GM10248 (cell line): Measurements from ENCODE around the gene HK1.
A peak's percentile ranks its signal among the peaks of the same experiment; 100 is the strongest.
"Not testable (repeated sequence)": the region's sequence is repeated elsewhere in the genome, so short reads cannot be mapped to it uniquely, and the experiment has no call there.

Experiments used
- CTCF ChIA-PET: fragments of 300-600 bp; sonication (Branson Sonifier 250); formaldehyde crosslinking; extraction: SDS; loops from one replicate; lab custom pipeline; 2021; ENCODE audit warnings: antibody characterized with exemption; lab: Yijun Ruan, JAX
- POLR2A ChIA-PET: fragments of 350-650 bp; sonication (Branson Sonifier 250); formaldehyde crosslinking; extraction: SDS; loops from one replicate; lab custom pipeline; 2020; ENCODE audit warnings: antibody characterized with exemption; lab: Yijun Ruan, JAX
- DNase-seq: peaks from one replicate; pipeline ENCODE4 v3.0.0; 2012; ENCODE audit errors: extremely low spot score
- CTCF ChIP-seq: IDR thresholded peaks from 2 replicates; pipeline ENCODE4 v1.5.1; 2012; ENCODE audit warnings: mild to moderate bottlenecking, low read depth; ENCODE audit errors: extremely low read depth, missing control alignments, control extremely low read depth

The HK1 gene

GRCh38 chr10:69446650-69447151 lies 168.4 kb downstream of the HK1 start:
- ChIA-PET POLR2A (no interaction called here), CTCF (interaction anchor here (0.9 to 6.5 kb wide), 15 partner anchors 9 to 192 kb away, joined by 3 to 29 read pairs (median 5); no protein-coding TSS in a partner anchor)
- no peak for TF ChIP-seq CTCF
- no peak for DNase-seq

DNA sequence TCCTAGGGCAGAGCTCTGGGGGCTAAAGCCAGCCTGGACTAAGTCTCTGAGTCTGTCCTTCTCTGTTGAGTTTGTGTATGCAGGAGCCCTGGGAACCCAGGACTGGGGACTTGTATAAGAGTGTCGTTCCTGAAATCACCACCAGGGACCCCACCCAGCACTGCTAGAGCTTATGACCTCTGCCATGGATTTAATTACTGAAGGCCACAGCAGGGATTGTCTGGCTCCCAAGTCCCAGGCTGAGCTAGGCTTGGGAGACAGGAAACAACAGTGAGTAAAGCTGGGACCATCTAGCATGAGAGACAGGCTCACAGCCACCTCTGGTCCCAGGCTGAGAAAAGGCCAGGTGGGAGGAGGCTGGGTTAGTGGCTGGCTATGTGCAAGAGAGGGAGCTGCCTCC lies 171.5 kb downstream of the HK1 start:
- peak; percentile 24 for TF ChIP-seq CTCF
- POLR2A ChIA-PET, result no interaction called here
- CTCF ChIA-PET, result interaction anchor here (0.8 to 6.5 kb wide), 9 partner anchors 9 to 122 kb away, joined by 3 to 29 read pairs (median 3); no protein-coding TSS in a partner anchor
- peak; percentile 45 for DNase-seq

GRCh38 chr10:69450395-69450794 lies 172.1 kb downstream of the HK1 start:
- POLR2A ChIA-PET, DNase-seq: not testable (repeated sequence)
- CTCF ChIA-PET, result interaction anchor here (0.7 to 6.5 kb wide), 11 partner anchors 9 to 123 kb away, joined by 3 to 29 read pairs (median 3); no protein-coding TSS in a partner anchor

GRCh38 chr10:69451209-69451783 lies 173.0 kb downstream of the HK1 start, which contains the start of gene TSPAN15:
Gene TSPAN15 (plus strand): TSS chr10:69451465. CDS start chr10:69451595, 130 bp downstream.
- peak; percentile 89 for DNase-seq
- TF ChIP-seq CTCF, result no peak
- ChIA-PET POLR2A (no interaction called here), CTCF (interaction anchor here (0.7 to 6.5 kb wide), 7 partner anchors 8 to 213 kb away, joined by 3 to 29 read pairs (median 3); no protein-coding TSS in a partner anchor)
